CD4-positive, alpha-beta T cell treated with Interleukin-21 for 1 hour (primary cell): ENCODE results near the gene TRPM8.
"Not testable (repeated sequence)": the region's sequence is repeated elsewhere in the genome, so short reads cannot be mapped to it uniquely, and the experiment has no call there.

ENCODE experiments used
- DNase-seq: peaks from one replicate; pipeline ENCODE4 v3.0.0-alpha.2; 2020

Gene TRPM8

DNA sequence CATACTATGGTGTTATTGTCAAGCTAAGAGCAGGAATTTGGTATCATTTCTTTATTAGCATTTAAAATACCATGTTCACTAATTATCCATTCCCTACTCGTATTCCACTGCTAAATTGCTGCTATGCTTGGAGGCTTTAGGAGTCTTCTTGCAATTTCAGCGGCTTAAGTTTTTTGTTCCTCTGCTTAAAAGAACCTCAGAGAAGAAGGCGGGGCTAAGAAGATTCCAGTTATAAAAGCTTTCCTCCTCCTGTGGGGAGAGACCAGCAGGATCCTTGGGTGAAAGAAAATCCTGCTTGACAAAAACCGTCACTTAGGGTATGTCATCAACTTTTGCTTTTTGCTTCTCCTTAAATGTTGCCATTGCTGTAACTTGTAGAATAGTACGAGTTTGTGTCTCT, at the start of gene TRPM8:
Gene TRPM8, plus strand, starts transcription at position 258 of the 400 bp plus-strand sequence. CDS start 9,165 bp downstream, outside the sequence.
- no peak for DNase-seq

DNA sequence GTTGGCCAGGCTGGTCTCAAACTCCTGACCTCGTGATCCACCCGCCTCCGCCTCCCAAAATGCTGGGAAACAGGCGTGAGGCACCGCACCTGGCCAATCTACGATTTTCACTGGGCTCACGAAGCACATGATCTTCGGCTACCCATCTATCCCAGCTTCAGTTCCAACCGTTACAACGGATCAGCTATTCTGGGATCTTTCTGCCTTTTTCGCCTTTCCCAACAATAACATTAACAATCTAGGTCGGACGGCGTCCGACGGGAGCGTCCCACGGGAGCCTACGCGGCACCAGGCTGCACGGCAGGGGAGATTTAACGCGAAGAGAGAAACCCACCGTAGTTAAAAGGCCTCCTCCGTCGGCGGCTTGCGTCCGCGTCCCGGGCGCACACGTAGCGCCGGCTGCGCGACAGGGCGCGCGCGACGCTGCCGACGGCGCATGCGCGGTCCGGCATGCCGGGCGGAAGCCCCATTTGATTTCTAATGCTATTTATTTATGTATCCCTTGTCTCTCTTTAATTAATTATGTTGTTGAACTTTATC, 49.1 kb upstream of the TRPM8 start, which contains the start of gene MSL3B:
Gene MSL3B, minus strand, starts transcription at position 394 of the 540 bp plus-strand sequence.
- DNase-seq: peak; percentile 62

DNA sequence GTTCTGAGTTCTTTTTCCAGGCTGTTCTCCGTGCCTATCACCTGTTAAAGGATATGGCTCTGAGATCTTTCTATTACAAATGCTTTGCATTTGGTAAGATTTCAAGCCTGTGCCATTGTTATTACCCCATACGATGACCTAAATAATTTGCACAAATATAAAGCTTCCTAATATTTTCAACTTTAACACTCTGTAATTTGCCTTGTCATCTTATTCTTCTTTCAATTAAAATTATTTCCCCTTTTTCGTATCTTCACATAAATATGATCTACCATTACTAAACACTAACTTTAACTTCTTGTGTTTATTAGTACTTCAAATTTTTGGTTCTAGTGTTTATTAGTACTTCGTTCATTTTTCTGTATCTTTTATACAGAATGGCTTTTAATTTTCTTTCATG, 45.7 kb upstream of the TRPM8 start:
- no peak for DNase-seq

DNA sequence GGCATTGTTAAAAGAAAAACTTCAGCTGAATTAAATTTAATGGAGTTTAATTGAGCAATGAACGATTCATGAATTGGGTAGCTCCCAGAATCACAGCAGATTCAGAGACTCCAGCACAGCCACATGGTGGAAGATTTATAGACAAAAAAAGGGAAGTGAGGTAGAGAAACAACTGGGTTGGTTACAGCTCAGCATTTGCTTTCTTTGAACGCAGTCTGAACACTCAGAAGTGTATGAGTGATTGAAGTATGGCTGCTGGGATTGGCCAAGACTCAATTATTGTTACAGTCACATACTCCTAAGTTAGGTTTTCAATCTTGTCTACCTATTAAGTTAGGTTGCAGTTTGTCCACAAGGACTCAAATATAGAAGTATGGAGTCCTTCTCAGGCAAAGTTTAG, 45.0 kb upstream of the TRPM8 start:
- DNase-seq: not testable (repeated sequence)

DNA sequence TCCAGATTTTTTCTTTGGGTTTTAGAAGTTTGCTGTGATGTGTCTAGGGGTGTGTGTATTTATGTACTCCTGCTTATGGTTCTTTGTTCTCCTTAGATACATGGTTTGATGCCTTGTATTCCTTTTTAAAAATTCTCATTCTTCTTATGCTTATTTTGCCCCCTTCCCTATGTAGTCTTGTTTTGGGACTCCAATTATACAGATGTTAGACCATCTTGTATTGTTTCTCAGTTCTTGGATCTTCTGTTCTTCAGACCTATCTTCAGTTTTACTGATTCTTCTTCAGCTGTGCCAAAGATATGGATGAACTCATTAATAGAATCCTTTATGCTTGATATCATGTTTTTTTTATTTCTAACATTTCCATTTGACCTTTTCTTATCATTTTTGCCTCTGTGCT, 34.8 kb upstream of the TRPM8 start:
- DNase-seq: no peak

DNA sequence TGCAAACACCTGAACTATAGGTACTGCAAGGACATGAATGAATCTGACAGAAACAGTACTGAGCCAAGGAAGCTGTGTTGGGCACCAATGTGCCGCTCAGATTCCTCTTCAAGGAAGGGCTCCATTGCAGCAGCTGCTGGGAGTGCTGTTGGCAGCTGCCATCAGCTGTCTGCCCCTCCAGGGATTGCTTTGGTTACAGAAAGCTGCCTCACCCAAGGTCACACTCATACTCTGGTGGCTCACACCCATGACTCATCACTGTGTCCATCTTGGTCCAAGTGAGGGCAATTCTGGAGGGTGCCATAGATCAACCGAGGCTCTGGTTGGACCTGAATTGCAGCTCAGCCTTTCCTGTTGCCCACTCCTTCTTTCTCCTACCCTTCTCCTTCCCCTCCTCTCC, 24.4 kb upstream of the TRPM8 start:
- no peak for DNase-seq

DNA sequence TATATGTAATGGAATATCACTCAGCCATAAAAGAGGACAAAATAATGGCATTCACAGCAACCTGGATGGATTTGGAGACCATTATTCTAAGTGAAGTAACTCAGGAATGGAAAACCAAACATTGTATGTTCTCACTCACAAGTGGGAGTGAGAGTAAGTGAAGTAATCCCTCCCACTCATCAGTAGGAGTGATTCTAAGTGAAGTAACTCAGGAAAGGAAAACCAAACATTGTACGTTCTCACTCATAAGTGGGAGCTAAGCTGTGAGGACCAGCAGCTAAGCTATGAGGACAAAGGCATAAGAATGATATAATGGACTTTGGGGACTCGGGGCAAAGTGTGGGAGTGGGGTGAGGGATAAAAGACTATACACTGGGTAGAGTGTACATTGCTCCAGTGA, 20.9 kb upstream of the TRPM8 start:
- DNase-seq: not testable (repeated sequence)

DNA sequence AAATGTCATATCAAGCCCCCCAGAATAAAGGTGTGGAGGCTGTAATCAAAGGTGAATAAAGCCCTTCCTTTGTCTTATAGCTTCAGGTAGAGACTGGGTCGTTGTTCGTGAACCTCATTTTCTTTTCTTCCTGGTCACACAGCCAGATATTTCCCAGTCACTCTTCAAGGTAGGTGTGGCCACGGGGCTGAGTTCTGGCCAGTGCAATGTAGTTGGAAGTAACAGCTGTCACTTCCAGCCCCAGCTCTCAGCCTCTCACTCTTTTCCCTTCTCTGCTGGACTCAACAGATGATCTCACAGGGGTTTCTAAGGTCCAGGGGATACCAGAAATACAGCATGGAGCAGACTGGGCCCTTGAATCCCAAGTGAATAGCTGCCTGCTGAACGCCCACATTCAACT, 15.8 kb upstream of the TRPM8 start:
- no peak for DNase-seq

DNA sequence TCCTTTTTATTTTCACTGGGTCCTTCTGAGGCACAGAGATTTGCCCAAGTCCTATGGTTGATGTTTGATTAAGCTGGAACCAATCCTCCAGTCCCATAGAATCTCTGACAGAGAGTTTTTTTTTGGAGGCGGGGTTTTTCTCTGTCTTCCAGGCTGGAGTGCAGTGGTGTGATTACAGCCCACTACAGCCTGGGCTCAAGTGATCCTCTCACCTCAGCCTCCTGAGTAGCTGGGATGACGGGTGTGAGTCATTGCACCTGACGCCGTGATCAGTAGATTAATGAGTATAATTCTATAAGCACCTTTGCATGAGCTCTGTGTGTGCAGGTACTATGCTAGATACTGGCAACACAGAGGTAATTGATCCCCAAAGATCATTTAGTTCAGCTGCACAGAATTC, 15.3 kb upstream of the TRPM8 start:
- DNase-seq: no peak

DNA sequence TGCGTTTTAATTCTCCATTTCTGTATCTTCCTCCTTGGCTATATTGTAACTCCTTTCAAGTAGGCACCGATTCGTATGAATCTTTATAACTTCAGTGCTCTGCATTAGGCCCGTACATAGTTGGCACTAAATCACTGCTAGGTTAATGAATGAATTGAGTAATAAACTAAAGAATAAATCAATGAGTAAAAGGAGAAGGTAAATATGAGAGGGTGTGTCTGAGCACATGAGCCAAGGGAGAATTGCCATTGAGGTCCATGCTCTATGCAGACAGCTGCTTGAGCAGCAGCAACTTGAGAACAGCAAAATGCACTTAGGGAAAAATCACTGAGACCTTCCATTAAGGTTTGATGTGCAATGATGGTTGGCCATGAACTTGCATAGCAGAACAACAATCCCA, 11.2 kb upstream of the TRPM8 start:
- DNase-seq: no peak

DNA sequence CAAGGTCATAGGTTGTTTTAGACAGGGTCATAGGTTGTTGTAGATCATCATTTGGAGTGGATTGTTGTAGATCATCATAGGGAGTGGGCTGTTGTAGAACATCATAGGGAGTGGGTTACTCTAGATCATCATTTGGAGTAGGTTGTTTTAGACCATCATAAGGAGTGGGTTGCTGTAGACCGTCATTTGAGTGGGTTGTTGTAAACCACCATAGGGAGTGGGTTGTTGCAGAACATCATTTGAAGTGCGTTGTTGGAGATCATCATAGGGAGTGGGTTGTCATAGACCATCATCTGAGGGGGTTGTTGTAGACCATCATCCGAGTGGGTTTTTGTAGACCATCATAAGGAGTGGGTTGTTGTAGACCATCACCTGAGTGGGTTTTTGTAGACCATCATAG, 9.5 kb upstream of the TRPM8 start:
- DNase-seq: no peak

DNA sequence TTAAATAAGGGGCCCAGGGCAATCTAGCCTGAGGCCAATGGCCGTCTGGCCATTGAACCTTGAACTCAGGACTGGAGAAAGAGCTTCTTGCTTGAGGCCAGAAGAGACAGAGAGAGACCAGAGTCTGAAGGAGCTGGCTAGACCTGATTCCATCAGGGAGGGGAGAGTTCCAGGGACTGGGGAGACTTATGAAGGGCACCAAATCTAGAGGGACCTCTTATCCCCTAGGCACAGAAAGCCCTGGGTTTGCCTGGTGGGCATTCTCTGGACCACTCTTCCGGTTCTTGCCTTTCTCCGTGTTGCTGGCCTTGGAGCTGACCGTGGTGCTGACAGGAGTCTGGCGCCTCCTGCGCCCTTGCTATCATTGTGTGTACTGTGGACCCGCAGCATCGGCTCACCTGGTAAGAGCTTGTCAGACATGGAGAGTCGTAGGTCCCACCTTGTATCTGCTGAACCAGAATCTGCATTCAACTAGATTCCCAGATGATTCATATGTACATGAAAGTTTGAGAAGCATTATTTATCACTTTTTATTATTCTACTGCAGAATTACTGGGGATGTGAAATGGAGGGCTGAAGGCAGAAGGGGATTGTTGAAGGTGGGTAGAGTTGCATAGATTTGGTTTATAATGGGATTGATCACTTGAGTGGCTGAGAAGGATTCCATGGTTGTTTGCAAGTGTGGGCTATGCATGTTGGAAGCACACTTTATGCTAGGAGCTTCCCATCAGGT, 4.3 kb upstream of the TRPM8 start:
- DNase-seq: no peak

DNA sequence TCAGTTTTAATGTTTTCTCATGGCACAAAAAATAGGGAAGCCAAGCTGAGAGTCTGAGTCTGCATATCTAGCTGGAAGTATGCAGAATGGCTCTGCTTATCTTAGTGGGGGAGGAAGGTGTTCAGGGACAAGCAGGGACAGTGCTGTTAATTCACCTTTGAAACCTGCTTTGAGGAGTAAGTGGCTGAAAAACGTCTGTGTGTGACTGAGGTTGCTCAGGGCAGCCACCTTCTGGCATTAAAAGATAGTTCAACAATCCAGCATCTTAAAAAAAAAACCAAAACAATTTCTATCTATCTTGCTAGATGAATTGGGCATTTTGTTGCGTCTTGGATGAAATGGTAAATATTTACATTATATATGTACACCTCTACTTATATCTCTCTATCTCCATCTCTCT, 2.0 kb upstream of the TRPM8 start:
- no peak for DNase-seq

DNA sequence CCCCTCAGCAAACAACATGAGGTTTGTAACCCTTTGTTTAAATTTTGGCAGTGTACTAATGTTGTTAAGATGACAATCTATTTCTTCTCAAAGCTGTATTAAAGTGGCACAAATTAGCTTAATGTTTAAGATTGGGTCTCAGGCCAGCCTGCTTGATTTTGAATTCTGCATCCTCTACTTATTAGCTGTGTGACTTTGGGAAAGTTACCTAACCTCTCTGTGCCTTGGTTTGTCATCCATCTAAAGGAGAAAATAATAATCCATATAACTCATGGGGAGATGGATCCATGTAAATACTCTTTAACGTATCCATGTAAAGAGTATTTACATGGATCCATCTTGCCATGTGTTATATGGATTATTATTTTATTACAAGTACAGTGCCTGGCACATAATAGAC, 2.1 kb downstream of the TRPM8 start:
- no peak for DNase-seq

DNA sequence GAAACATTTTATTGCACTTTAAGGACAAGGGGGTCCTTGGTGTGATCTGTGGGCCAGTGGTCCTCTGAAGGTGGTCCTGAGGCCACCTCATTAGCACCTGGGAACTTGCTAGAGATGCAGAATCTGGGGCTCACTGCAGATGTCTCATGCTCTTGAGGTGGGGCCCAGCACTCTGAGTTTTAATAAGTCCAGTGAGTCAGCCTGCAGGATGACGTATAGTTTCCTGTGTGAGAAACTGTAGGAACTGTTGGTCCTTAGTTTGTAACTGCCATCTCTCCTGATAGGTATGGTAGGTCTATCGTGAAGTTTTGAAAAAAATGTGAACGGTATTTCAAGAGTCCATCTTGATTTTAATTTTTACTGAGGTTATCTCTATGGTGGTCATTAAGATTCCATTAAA, 2.8 kb downstream of the TRPM8 start:
- no peak for DNase-seq

DNA sequence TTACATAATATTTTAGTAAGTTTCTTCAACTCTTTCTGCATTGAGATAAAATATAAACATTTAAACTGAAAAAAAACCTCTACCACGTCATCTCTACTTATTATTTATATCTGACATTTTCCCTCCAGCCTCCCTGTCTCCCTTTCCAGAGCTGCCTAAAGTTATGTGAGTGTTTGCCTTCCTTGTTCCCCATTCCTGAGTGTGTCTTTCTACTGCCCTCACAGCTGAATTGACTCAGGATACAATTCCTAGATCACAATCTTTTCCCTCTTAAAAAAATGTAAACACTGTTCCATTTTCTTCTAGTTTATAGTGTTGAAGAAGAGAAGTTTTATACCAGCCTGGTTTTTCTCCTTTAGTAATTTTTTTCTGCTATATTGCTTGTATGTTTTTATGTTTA, 5.3 kb downstream of the TRPM8 start:
- DNase-seq: no peak

DNA sequence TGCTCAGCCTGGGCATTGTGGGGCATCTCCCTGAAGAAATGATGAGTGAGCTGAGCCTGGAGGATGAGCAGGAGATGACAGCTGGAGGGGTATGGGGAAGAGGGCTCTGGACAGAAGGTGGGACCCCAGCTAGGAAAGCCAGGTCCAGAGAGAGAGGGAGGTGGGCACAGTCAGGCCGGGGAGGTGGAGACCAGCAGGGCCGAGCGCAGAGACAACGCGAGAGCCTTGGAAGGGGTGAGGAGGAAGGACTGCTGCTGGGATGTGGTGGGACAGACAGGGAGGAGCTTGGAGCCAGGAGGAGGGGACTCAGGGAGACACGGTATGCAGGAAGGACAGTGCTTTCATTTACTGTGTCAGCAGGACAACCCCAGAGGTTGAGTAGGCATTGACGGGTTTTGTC, 8.2 kb downstream of the TRPM8 start:
- no peak for DNase-seq

DNA sequence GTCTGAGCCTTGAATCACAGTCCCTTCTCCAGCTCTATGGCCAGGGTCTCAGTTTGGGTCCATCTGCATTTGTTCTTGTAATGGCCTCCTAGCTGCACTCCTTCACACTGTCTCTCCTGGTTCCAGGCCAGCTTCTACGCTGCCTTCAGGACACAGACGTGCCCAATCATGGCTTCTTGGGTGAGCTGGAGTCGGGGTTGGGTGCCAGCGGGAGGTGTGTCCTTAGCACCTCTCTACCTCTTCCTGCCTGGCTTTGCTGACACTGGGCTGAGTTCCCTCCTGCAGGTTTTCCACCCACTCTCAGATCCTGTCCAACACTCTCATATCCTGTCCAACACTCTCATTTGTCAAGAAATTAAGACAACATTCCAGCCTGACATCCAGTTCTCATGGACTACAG, 9.6 kb downstream of the TRPM8 start:
- DNase-seq: no peak

DNA sequence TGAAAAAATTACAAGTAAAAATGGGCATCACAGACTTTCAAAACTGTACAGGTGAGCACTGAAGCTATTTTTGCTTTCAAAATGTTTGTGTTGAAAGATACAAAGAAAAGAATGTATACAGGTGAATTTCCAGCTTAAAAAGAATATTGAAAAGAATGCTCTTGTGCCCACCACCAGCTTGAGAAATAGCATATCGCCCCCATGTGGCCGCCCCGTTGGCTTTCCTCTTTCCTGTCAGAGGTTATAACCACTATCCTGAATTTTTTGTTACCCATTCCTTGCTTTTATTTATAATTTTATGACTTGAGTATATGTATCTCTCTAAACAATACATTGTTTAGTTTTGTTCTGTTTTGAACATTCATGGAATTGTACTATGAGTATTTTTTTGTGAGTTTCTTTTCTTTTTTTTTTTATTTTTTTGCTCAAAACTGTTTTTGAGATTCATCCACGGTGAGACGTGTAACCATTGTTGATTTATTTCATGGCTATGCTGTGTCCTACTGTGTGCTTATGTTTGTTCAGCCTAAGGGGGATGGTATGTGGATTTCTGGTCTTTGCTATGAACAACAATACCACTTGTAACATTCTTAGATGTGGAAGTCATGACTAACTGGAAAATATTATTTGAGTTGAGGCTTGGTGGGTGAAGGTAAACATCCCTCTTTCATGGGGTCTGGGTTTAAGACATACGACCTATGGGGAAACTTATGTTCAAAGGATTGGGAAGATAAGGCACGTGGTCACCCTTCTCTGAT, 11.6 kb downstream of the TRPM8 start:
- no peak for DNase-seq

DNA sequence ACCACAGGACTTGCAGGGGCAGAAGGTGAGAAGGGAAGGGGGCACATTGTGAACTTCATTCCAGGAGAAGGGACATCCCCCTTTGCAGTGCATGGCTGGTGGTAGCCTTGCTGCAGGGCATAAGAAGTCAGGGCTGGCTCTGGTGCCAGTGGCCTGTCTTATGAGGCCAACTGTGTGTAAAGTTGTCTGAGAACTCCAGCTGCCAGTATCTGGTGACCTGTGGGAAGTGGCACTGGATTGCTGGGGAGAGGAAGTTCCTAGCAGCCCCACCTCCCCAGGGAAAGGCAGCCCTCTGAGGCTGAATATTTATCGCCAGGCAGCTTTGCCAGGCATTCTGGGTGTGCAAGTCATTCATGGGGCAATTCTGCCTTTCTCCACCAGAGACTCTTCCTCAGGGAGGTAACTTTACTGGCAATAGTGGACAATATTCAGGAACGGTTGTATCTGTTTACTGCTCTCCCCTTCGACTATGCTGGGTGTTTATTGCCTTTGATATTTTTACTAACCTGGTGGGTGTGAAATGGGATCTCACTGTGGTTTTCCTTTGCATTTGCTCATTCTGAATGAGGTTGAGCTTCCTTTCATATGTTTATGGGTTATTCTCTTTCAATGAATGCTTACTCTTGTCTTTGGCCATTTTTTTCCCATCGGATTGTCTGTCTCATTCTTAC, 12.3 kb downstream of the TRPM8 start:
- no peak for DNase-seq

DNA sequence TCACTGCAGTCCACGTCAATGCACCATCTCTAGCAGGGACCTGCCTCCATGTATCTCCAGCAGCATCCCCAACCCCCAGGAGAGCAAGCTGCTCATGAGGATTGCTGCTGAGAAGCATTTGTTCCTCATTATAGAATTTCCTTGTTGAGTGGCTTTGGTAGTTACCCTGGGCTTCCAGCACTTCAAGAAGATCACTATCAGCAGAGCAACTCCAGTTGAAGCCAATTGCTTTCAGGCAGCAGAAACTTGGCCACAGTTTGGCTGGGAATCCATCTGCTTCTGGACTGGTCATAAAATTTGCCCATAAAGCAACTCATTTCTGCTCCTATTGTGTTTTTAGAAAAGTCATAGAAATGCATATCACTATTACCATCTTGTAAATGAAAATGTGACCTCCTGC, 17.4 kb downstream of the TRPM8 start:
- no peak for DNase-seq

DNA sequence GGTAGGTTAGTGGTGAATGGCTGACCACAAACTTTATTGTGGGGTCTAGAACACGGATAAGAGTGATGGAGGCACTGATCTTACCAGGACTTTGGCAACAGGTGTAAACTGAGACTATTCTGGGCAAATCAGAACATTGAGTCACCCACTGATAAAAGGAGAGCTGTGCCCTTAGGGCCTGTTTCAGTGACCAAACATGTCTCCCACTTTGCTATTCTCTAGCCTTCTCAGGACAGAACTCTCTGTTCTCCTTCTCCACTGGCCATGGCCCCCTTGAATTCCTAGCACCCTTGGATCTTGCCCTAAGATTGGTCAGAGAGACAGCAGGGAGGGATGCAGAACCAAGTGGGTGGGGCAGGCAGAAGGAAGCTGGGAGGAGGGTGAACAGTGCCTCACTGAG, 18.3 kb downstream of the TRPM8 start:
- no peak for DNase-seq

DNA sequence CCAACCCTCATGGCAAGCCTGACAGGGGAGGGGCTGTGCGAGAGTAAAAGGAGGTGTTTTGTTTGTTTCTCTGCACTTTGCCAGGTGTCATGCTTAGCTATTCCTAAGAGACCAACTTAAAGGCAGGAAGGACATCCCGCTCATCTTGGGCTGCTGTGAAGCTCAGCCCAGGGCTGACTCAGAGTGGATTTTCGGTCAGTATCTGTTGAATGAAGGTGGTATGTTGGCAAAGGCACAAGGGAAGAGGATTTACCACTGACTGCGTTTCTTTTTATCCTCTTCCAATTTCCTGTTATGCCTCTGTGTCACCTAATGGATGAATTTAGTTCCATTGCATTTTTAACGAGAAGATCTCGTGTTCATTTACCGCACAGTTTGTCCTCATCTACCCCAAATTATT, 18.9 kb downstream of the TRPM8 start:
- DNase-seq: no peak
